GM12878 (cell line): ENCODE data around the gene MEOX1.

Experiments
- BHLHE40 ChIP-seq, 2 experiments: fragments of 450-650 bp in 1 of 2; IDR thresholded peaks; 2 replicates each; pipeline ENCODE4 v1.6.1; 2011 to 2017; ENCODE audit warnings: low read depth in 2 of 2, borderline replicate concordance in 1 of 2, improper control_type of control experiment in 1 of 2, low read length in 1 of 2, mild to moderate bottlenecking in 1 of 2
- CTCF ChIP-seq, 3 experiments: IDR thresholded peaks in 2 of 3; conservative IDR thresholded peaks in 1 of 3; 2 replicates each; pipeline ENCODE4 v1.5.1; 2011; ENCODE audit warnings: low read depth in 3 of 3, low read length in 3 of 3, mild to moderate bottlenecking in 3 of 3, control low read depth in 2 of 3, moderate library complexity in 2 of 3, inconsistent platforms in 1 of 3, mixed read lengths in 1 of 3; ENCODE audit not compliant: control insufficient read depth in 2 of 3, insufficient read depth in 1 of 3; ENCODE audit errors: extremely low read depth in 1 of 3
- EED ChIP-seq: sonication (generic); IDR thresholded peaks from 2 replicates; pipeline ENCODE4 v1.6.1; 2016; ENCODE audit warnings: antibody characterized with exemption, low read depth
- EZH2 ChIP-seq: IDR thresholded peaks from 2 replicates; pipeline ENCODE4 v1.6.1; 2012; ENCODE audit warnings: low read depth, mild to moderate bottlenecking, control low read depth, inconsistent platforms, low read length, borderline replicate concordance; ENCODE audit not compliant: control insufficient read depth
- NR2C2 ChIP-seq: IDR thresholded peaks from 2 replicates; pipeline ENCODE4 v1.6.1; 2011; ENCODE audit warnings: borderline replicate concordance, low read depth; ENCODE audit not compliant: control insufficient read depth, insufficient read length
- POLR2A ChIP-seq: IDR thresholded peaks from 2 replicates; pipeline ENCODE4 v1.6.1; 2011; ENCODE audit warnings: low read depth, mild to moderate bottlenecking, low read length
- RAD51 ChIP-seq: fragments of 450-650 bp; IDR thresholded peaks from 2 replicates; pipeline ENCODE4 v1.6.1; 2016; ENCODE audit warnings: moderate library complexity, mild to moderate bottlenecking, inconsistent platforms
- REST ChIP-seq: IDR thresholded peaks from 2 replicates; pipeline ENCODE4 v1.6.1; 2012; ENCODE audit warnings: mild to moderate bottlenecking, low read depth, low read length
- USF1 ChIP-seq: IDR thresholded peaks from 2 replicates; pipeline ENCODE4 v1.6.1; 2011; ENCODE audit warnings: borderline replicate concordance, low read depth, mild to moderate bottlenecking, moderate library complexity, mixed read lengths, low read length; ENCODE audit not compliant: insufficient read depth; ENCODE audit errors: extremely low read length
- YY1 ChIP-seq: IDR thresholded peaks from 2 replicates; pipeline ENCODE4 v1.6.1; 2011; ENCODE audit warnings: low read depth, mild to moderate bottlenecking, low read length

- no peak for TF ChIP-seq REST
- no peak for TF ChIP-seq CTCF (IDR thresholded peaks at IDR 0.05 in 2 of 3, conservative IDR thresholded peaks at IDR 0.05 in 1 of 3; ENCODE audit: control insufficient read depth in 2 of 3, extremely low read depth in 1 of 3, insufficient read depth in 1 of 3, low read depth in 3 of 3, low read length in 3 of 3)
- TF ChIP-seq USF1, result no peak
- TF ChIP-seq EZH2, result no peak
- TF ChIP-seq NR2C2, result no peak
- TF ChIP-seq EED, result no peak
- no peak for TF ChIP-seq YY1
- TF ChIP-seq POLR2A, result no peak
- no peak for TF ChIP-seq BHLHE40 (IDR thresholded peaks at IDR 0.05; ENCODE audit: borderline replicate concordance in 1 of 2, low read depth in 2 of 2, low read length in 1 of 2)
- TF ChIP-seq RAD51, result no peak
These were observed 66.3 kb downstream of the MEOX1 start for GRCh38 chr17:43595466-43595865.
